Esophagus (tissue), 2 donors: ENCODE results near the gene KCNE2. TPM values are rescaled to one million over a fixed set of nuclear protein-coding genes. Genes with fewer than 3 reads are reported as not detected.
"Not testable (repeated sequence)": the region's sequence is repeated elsewhere in the genome, so short reads cannot be mapped to it uniquely, and the experiment has no call there.

Source experiments
- H3K27ac ChIP-seq, 2 donors: one replicate each; pipeline ENCODE4 v1.5.1; 2013; ENCODE audit warnings: low read depth in 2 of 2, mild to moderate bottlenecking in 2 of 2, inconsistent platforms in 1 of 2, low read length in 1 of 2, moderate library complexity in 1 of 2
- H3K27me3 ChIP-seq, 2 donors: one replicate each; pipeline ENCODE4 v1.6.1; 2013; ENCODE audit warnings: low read length in 2 of 2, control low read depth in 1 of 2, mild to moderate bottlenecking in 1 of 2; ENCODE audit not compliant: insufficient read depth in 2 of 2, control insufficient read depth in 1 of 2
- H3K36me3 ChIP-seq, 2 donors: one replicate each; pipeline ENCODE4 v1.6.1; 2013; ENCODE audit warnings: low read length in 1 of 2; ENCODE audit not compliant: control insufficient read depth in 2 of 2, insufficient read depth in 2 of 2
- H3K4me1 ChIP-seq, 2 donors: one replicate each; pipeline ENCODE4 v1.6.1; 2013; ENCODE audit warnings: low read length in 1 of 2; ENCODE audit not compliant: control insufficient read depth in 2 of 2, insufficient read depth in 2 of 2
- H3K4me3 ChIP-seq, 2 donors: one replicate each; pipeline ENCODE4 v1.5.1; 2013; ENCODE audit warnings: low read length in 2 of 2, mild to moderate bottlenecking in 2 of 2, low read depth in 1 of 2, moderate library complexity in 1 of 2
- H3K9me3 ChIP-seq, 2 donors: one replicate each; pipeline ENCODE4 v1.6.1; 2013; ENCODE audit warnings: mild to moderate bottlenecking in 2 of 2, low read depth in 1 of 2, low read length in 1 of 2, moderate library complexity in 1 of 2; ENCODE audit not compliant: control insufficient read depth in 2 of 2, insufficient read depth in 1 of 2
- WGBS, 2 donors: extraction: QIAGEN DNeasy Blood & Tissue Kit; methylation state at CpG; one replicate each; pipeline ENCODE4 v1.1.7; 2013; 5-methylcytosine and 5-hydroxymethylcytosine counted together
- polyA plus RNA-seq, 2 donors: library from polyadenylated mRNA; stranded (reverse); fragments of 200-250 nt; gene quantifications; one replicate each; pipeline ENCODE4 v1.2.3, GENCODE V29; 2013
- donor health status: healthy with polysubstance abuse.
- donor health status: Bipolar disorder and iron deficiency.

KCNE2 gene
- polyA plus RNA-seq, 2 donors: 0.07 to 0.14 TPM

DNA sequence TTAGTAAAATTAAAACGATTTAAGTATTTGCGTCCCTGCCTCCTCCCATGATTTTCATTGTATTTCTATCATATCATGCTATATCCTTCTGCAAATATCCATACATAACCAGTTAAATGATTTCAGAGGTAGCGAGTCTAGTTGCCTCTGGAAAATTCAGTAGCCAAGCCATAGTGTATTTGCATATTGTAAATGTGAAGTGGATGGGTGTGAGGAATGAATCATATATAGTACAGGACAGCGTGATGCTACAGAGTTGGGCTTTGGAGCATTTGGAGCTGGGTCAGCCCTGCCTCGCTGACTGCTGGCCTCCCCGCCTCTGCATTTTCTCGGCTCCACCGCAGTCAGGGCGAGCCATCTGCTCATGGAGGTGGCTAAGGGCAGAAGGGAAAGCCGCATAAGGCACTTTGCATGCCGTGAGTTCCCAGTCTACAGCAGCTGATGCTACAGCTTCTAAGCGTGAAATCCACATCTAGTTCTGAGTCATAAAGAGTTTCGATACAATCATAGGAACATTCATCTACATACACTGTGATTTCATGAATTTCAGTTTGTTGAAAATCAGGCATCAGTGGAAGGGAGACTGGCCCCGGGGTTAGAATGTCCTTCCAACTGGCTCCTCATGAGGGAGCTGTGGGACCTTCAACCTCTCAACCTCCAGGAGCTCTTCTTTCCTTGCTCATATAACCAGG lies 20.1 kb downstream of the KCNE2 start:
- not testable (repeated sequence) for H3K36me3 ChIP-seq, H3K27ac ChIP-seq, H3K4me3 ChIP-seq, H3K9me3 ChIP-seq, H3K4me1 ChIP-seq, H3K27me3 ChIP-seq
- no CpG with 5 or more reads among the region's 14 CpGs for WGBS, 2 donors

DNA sequence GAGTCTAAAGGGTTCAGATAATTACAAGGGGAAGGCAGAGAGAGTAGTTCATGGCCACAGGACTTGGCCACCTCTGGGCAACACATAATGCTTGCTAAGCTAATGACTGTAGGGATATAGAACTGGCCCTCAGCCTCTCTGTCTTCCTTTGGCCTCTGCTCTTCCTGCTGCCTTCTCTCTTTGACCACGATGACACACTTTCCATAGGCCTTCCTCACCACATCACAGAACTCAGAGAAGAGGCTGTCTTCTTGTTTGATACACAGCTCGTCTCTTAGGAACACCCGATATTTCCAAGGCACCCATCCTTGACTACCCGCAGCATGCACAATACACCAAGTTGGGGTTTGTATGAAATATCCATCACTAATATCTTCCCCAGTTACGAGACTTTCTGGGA lies 36.7 kb downstream of the KCNE2 start:
- H3K4me1 ChIP-seq, H3K36me3 ChIP-seq, H3K27ac ChIP-seq, H3K27me3 ChIP-seq, H3K9me3 ChIP-seq, H3K4me3 ChIP-seq: not testable (repeated sequence)
- no CpG with 5 or more reads among the region's 5 CpGs for WGBS, 2 donors

DNA sequence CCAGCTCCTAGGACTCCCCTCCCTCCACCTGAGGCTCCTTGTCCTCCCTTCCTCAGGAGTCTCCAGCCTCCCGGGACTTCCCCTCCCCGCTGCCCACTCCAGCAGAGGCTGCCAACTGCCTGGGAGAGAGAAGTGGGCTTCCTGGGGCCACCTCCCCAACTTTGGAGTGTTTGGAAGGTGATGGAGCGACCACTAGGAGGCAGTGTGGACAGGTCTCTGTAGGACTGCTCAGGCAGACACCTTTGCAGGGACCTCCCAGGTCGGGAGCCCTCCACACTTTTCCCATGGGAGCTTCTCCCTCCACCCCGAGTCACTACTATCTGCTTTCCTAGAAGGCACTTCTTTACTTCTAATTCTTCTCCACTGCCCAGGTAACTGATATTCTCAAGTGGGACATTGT lies 40.9 kb downstream of the KCNE2 start:
- not testable (repeated sequence) for H3K27me3 ChIP-seq, H3K36me3 ChIP-seq, H3K27ac ChIP-seq, H3K9me3 ChIP-seq, H3K4me3 ChIP-seq, H3K4me1 ChIP-seq
- no CpG with 5 or more reads among the region's 5 CpGs for whole genome bisulfite sequencing, 2 donors

DNA sequence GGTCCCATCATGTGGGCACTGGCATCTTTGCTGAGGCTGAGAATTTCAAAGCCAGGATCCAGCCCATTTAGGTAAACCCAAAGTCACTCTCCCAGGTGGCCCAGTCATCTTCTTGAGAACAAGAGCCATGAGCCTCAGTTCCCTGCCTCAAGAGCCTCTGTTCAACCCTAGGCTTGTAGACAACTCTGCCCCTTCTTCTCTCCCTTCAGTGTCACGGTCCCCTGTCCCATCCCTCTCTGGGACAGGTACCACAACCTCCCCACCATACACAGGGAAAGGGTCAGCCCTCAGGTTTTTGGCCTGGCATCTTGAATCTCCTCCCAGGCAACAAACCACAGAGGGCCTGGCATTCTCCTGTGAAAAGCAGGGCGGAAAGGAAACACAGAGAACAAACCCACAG lies 41.9 kb downstream of the KCNE2 start:
- not testable (repeated sequence) for H3K9me3 ChIP-seq, H3K4me1 ChIP-seq, H3K36me3 ChIP-seq, H3K4me3 ChIP-seq, H3K27ac ChIP-seq, H3K27me3 ChIP-seq
- WGBS, 2 donors: no CpG with 5 or more reads among the region's 2 CpGs

DNA sequence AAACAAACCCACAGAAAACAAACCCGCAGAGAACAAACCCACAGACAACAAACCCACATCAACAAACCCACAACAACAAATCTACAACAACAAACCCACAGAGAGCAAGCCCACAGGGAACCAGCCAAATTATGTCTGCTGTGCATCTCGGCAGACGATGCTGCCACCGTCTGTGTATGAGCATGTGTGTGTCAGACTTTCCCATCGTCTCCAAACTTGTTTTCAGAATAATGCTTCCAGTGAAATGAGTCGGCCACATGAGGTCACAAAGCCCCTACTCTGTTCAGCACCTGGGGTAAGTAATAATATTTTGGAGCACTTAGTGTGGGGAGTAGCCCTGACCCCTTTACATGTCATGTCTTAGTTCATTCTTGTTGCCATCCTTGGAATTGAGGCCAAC lies 42.3 kb downstream of the KCNE2 start:
- H3K4me3 ChIP-seq, H3K4me1 ChIP-seq, H3K9me3 ChIP-seq, H3K27ac ChIP-seq, H3K36me3 ChIP-seq, H3K27me3 ChIP-seq: not testable (repeated sequence)
- no CpG with 5 or more reads among the region's 6 CpGs for WGBS, 2 donors

DNA sequence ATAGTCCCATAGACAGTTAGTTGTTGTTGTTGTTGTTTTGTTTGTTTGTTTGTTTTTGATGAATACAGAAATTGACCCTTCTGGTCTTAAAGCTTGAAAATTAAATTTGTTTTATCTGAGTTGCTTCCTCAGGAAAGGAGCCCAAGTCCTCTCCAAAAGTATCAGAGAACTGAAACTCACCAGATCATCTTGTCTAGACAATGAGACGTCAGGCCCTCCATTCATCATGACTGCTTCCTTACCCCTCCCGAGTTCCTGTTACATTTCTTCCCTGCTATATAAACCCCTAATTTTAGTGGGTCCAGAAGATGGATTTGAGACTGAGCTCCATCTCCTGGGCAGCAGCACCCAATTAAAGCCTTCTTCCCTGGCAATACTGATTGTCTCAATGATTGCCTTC lies 42.9 kb downstream of the KCNE2 start:
- H3K4me3 ChIP-seq, H3K4me1 ChIP-seq, H3K27me3 ChIP-seq, H3K27ac ChIP-seq, H3K9me3 ChIP-seq, H3K36me3 ChIP-seq: not testable (repeated sequence)
- WGBS, 2 donors: no CpG with 5 or more reads among the region's 2 CpGs

DNA sequence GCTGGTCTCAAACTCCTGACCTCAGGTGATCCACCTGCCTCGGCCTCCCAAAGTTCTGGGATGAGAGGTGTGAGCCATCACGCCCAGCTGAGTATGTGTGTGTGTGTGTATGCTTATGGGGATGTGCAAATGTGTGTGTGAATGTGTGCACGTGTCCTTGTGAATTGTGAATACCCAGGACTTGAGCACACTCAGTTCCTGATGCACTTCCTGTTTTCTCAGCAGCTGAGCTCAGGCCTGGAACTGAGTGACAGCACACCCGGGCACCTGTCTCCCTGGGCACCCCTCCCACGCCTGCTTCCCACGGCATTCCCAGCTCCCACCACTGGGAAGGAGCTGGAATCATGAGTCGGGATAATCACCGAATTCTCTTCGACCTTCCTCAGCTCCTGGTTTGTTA lies 43.5 kb downstream of the KCNE2 start:
- WGBS, 2 donors: no CpG with 5 or more reads among the region's 9 CpGs
- not testable (repeated sequence) for H3K27me3 ChIP-seq, H3K4me1 ChIP-seq, H3K36me3 ChIP-seq, H3K27ac ChIP-seq, H3K4me3 ChIP-seq, H3K9me3 ChIP-seq

DNA sequence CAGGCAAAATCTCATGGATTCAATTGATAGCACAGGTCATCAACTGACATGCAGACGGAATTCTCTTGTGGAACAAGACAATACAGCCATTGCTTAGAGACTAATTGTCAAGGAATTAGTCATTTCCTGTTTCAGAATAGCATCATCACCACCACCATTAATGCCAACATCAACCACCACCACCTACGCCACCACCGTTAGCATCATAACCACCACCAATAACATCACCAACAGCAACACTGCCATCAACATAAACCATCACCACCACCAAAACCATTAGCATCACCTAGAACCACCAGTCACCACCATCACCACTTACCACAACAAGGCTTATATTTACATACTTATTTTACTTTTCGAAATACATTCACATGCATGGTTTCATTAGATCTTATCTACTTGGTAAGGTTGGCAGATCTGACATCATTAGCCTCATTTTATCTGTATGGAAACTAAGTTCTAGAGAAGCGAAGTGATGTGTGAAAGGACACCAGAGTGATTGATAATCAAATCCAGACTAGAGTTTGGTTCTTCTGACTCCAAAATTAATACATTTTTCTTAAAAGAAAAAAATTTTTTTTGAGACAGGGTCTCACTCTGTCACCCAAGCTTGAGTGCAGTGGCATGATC lies 53.8 kb downstream of the KCNE2 start:
- H3K36me3 ChIP-seq, H3K4me1 ChIP-seq, H3K27me3 ChIP-seq, H3K27ac ChIP-seq, H3K9me3 ChIP-seq, H3K4me3 ChIP-seq: not testable (repeated sequence)
- WGBS, 2 donors: no CpG with 5 or more reads among the region's 5 CpGs

Other genes starting within 250 kb of the KCNE2 start
- gene SMIM11, start 11.5 kb downstream of the KCNE2 start, polyA plus RNA-seq: 1 to 10 TPM; 1.2 to 2.6 TPM
- gene SMIM34, start 59.9 kb downstream of the KCNE2 start, polyA plus RNA-seq: not detected
- gene KCNE1, start 148.2 kb downstream of the KCNE2 start, polyA plus RNA-seq: under 1 TPM; 0.04 to 0.12 TPM